ENCODE results near the gene HOXB2. TPM values are rescaled to one million over a fixed set of nuclear protein-coding genes. Genes with fewer than 3 reads are reported as not detected.

Gene HOXB2
- total RNA-seq, 6 experiments from 2014 or later: 1.1 to 1.9 (median 1.5) TPM

- peaks cover 0 to 45% of the 10 kb centered on the region in 2 donors for H3K27me3 ChIP-seq
- 16% methylated on average over 5 of the region's 10 CpGs for WGBS (ENCODE audit: insufficient coverage, low coverage, low lambda C conversion rate, missing lambda C conversion rate)
- no peak for TF ChIP-seq CTCF (IDR thresholded peaks at IDR 0.05)
- TF ChIP-seq POLR2A (IDR thresholded peaks at IDR 0.05): no peak
- intact Hi-C loops (cut with DNase I): no loop called here
- no peak overlapping the region for H3K4me3 ChIP-seq
- H3K9me3 ChIP-seq: no peaks in the 10 kb centered on the region
- no peak overlapping the region for H3K27ac ChIP-seq
- ATAC-seq (no peak), DNase-seq (no peak)
- no peaks in the 10 kb centered on the region for H3K36me3 ChIP-seq
- peaks cover 0 to 13% (median 4%) of the 10 kb centered on the region in 4 donors for H3K4me1 ChIP-seq
Measured at GRCh38 chr17:48589060-48589830, 44.3 kb upstream of the HOXB2 start.

GRCh38 chr17:48588528-48588927 lies 43.6 kb upstream of the HOXB2 start:
- Histone ChIP-seq H3K4me1 (peaks cover 0 to 13% (median 4%) of the 10 kb centered on the region in 4 donors), H3K27me3 (peaks cover 0 to 44% of the 10 kb centered on the region in 2 donors), H3K36me3 (no peaks in the 10 kb centered on the region), H3K27ac (no peak overlapping the region), H3K9me3 (no peaks in the 10 kb centered on the region), H3K4me3 (no peak overlapping the region)
- intact Hi-C loops (cut with DNase I): no loop called here
- TF ChIP-seq POLR2A (IDR thresholded peaks at IDR 0.05): no peak
- no peak for TF ChIP-seq CTCF (IDR thresholded peaks at IDR 0.05)
- 21% methylated on average over 1 of the region's 2 CpGs for WGBS (ENCODE audit: insufficient coverage, low coverage, low lambda C conversion rate, missing lambda C conversion rate)
- ATAC-seq: no peak
- DNase-seq: no peak

GRCh38 chr17:48588074-48588415 lies 43.1 kb upstream of the HOXB2 start:
- DNase-seq: no peak
- no peak overlapping the region for H3K4me3 ChIP-seq
- whole genome bisulfite sequencing (ENCODE audit: insufficient coverage, low coverage, low lambda C conversion rate, missing lambda C conversion rate): 28% methylated on average over 2 of the region's 2 CpGs
- H3K4me1 ChIP-seq: peaks cover 0 to 13% (median 4%) of the 10 kb centered on the region in 4 donors
- intact Hi-C loops (cut with DNase I): no loop called here
- no peaks in the 10 kb centered on the region for H3K36me3 ChIP-seq
- H3K27me3 ChIP-seq: peaks cover 0 to 47% of the 10 kb centered on the region in 2 donors
- no peak overlapping the region for H3K27ac ChIP-seq
- no peaks in the 10 kb centered on the region for H3K9me3 ChIP-seq
- no peak for ATAC-seq
- TF ChIP-seq CTCF (IDR thresholded peaks at IDR 0.05) (no peak), POLR2A (IDR thresholded peaks at IDR 0.05) (no peak)

GRCh38 chr17:48587276-48588073 lies 42.6 kb upstream of the HOXB2 start:
- Histone ChIP-seq H3K4me1 (peaks cover 0 to 13% (median 4%) of the 10 kb centered on the region in 4 donors), H3K36me3 (no peaks in the 10 kb centered on the region), H3K27me3 (peaks cover 0 to 47% of the 10 kb centered on the region in 2 donors), H3K9me3 (no peaks in the 10 kb centered on the region), H3K27ac (no peak overlapping the region), H3K4me3 (no peak overlapping the region)
- DNase-seq (no peak), ATAC-seq (no peak)
- 18% methylated on average over 5 of the region's 5 CpGs for WGBS (ENCODE audit: insufficient coverage, low coverage, low lambda C conversion rate, missing lambda C conversion rate)
- intact Hi-C loops (cut with DNase I): no loop called here
- TF ChIP-seq POLR2A (IDR thresholded peaks at IDR 0.05) (no peak), CTCF (IDR thresholded peaks at IDR 0.05) (no peak)

All from right lobe of liver (tissue), 6 donors.